ENCODE data around the gene RNF157.

DNA sequence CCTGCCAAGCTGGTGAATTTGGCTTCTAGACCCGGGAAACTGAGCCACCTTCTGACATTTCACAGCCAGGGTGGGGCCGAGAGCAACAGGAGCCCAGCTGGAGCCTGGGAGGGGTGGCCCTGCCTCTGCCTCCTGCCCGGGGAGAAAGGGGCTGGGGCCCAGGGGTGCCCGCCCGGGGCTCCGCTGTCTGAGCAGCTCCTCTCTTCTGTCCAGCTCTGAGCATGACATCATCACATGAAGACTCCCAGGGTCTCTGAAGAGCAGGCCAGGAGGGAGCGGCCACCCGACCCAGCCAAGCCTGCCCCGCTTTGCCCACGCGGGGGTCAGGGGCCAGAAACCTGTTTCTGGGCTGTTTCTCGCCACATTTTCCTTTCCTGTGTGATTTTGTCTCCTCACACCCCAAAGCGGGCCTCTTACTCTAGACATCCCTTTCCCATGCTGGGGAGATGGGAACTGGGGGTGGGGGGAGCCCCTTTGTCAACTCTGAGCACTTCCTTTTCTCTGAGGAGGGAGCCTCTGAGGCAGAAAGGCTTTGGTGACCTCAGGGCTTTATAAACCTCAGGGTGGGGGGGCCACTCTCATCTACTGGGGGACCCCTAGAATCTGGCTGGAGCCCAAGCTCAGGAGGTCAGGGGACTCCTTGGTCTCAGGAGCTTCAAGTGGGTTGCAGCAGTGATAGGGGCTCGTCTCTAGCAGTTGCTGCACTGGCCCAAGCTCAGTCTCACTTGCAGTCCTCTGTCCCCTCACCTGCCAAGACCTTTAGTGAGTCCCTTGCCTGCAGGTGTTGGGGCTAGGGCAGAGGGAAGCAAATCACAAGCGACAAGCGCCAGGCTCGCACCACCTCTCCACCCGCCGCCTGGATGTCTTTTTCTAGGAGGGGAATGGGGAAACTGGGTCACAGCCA, 32.5 kb upstream of the RNF157 start:
- TF ChIP-seq, protein P1, sequence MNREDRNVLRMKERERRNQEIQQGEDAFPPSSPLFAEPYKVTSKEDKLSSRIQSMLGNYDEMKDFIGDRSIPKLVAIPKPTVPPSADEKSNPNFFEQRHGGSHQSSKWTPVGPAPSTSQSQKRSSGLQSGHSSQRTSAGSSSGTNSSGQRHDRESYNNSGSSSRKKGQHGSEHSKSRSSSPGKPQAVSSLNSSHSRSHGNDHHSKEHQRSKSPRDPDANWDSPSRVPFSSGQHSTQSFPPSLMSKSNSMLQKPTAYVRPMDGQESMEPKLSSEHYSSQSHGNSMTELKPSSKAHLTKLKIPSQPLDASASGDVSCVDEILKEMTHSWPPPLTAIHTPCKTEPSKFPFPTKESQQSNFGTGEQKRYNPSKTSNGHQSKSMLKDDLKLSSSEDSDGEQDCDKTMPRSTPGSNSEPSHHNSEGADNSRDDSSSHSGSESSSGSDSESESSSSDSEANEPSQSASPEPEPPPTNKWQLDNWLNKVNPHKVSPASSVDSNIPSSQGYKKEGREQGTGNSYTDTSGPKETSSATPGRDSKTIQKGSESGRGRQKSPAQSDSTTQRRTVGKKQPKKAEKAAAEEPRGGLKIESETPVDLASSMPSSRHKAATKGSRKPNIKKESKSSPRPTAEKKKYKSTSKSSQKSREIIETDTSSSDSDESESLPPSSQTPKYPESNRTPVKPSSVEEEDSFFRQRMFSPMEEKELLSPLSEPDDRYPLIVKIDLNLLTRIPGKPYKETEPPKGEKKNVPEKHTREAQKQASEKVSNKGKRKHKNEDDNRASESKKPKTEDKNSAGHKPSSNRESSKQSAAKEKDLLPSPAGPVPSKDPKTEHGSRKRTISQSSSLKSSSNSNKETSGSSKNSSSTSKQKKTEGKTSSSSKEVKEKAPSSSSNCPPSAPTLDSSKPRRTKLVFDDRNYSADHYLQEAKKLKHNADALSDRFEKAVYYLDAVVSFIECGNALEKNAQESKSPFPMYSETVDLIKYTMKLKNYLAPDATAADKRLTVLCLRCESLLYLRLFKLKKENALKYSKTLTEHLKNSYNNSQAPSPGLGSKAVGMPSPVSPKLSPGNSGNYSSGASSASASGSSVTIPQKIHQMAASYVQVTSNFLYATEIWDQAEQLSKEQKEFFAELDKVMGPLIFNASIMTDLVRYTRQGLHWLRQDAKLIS (CRISPR knock-in tag; IDR thresholded peaks at IDR 0.05): no peak
- TF ChIP-seq SP2 (IDR thresholded peaks at IDR 0.05; ENCODE audit: extremely low read depth, low read depth, low read length, poor library complexity, severe bottlenecking) (no peak), MAX (CRISPR knock-in tag; IDR thresholded peaks at IDR 0.05) (no peak), ZNF239 (CRISPR knock-in tag; IDR thresholded peaks at IDR 0.05) (no peak), MXI1 (IDR thresholded peaks at IDR 0.05; ENCODE audit: low read depth, low read length) (no peak), JUND (IDR thresholded peaks at IDR 0.05; ENCODE audit: borderline replicate concordance, low read depth, low read length) (no peak), JUND (tag; IDR thresholded peaks at IDR 0.05; ENCODE audit: borderline replicate concordance, low read depth, low read length) (no peak), TAF1 (IDR thresholded peaks at IDR 0.05; ENCODE audit: control insufficient read depth, extremely low read depth, insufficient read depth, low read length, severe bottlenecking) (no peak), CTCF (IDR thresholded peaks at IDR 0.05 in 2 of 3, conservative IDR thresholded peaks at IDR 0.05 in 1 of 3; ENCODE audit: insufficient read depth in 2 of 3, low read depth in 1 of 3, low read length in 3 of 3) (no peak), KLF13 (tag; IDR thresholded peaks at IDR 0.05; ENCODE audit: borderline replicate concordance, low read depth) (no peak), MAZ (CRISPR knock-in tag; conservative IDR thresholded peaks at IDR 0.05 in 1 of 2, IDR thresholded peaks at IDR 0.05 in 1 of 2) (no peak)
- TF ChIP-seq, protein P2, sequence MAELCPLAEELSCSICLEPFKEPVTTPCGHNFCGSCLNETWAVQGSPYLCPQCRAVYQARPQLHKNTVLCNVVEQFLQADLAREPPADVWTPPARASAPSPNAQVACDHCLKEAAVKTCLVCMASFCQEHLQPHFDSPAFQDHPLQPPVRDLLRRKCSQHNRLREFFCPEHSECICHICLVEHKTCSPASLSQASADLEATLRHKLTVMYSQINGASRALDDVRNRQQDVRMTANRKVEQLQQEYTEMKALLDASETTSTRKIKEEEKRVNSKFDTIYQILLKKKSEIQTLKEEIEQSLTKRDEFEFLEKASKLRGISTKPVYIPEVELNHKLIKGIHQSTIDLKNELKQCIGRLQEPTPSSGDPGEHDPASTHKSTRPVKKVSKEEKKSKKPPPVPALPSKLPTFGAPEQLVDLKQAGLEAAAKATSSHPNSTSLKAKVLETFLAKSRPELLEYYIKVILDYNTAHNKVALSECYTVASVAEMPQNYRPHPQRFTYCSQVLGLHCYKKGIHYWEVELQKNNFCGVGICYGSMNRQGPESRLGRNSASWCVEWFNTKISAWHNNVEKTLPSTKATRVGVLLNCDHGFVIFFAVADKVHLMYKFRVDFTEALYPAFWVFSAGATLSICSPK (IDR thresholded peaks at IDR 0.05; ENCODE audit: borderline replicate concordance): no peak
- TF ChIP-seq, protein P3, sequence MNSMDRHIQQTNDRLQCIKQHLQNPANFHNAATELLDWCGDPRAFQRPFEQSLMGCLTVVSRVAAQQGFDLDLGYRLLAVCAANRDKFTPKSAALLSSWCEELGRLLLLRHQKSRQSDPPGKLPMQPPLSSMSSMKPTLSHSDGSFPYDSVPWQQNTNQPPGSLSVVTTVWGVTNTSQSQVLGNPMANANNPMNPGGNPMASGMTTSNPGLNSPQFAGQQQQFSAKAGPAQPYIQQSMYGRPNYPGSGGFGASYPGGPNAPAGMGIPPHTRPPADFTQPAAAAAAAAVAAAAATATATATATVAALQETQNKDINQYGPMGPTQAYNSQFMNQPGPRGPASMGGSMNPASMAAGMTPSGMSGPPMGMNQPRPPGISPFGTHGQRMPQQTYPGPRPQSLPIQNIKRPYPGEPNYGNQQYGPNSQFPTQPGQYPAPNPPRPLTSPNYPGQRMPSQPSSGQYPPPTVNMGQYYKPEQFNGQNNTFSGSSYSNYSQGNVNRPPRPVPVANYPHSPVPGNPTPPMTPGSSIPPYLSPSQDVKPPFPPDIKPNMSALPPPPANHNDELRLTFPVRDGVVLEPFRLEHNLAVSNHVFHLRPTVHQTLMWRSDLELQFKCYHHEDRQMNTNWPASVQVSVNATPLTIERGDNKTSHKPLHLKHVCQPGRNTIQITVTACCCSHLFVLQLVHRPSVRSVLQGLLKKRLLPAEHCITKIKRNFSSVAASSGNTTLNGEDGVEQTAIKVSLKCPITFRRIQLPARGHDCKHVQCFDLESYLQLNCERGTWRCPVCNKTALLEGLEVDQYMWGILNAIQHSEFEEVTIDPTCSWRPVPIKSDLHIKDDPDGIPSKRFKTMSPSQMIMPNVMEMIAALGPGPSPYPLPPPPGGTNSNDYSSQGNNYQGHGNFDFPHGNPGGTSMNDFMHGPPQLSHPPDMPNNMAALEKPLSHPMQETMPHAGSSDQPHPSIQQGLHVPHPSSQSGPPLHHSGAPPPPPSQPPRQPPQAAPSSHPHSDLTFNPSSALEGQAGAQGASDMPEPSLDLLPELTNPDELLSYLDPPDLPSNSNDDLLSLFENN (IDR thresholded peaks at IDR 0.05; ENCODE audit: low read depth in 2 of 2, low read length in 2 of 2): no peak
